GM19397 (cell line): ENCODE results near the gene KDM2B.
"Not testable (repeated sequence)": the region's sequence is repeated elsewhere in the genome, so short reads cannot be mapped to it uniquely, and the experiment has no call there.

ENCODE experiments used
- ATAC-seq: cut with Tn5 transposase; IDR thresholded peaks from one replicate; pipeline ENCODE4 v1.9.1; 2021; ENCODE audit warnings: mild to moderate bottlenecking, moderate library complexity; ENCODE audit not compliant: unreplicated experiment

Gene KDM2B

GRCh38 chr12:121590476-121591143, 9.8 kb upstream of the KDM2B start:
- peak; percentile 46 for ATAC-seq

GRCh38 chr12:121584885-121585284, 4.1 kb upstream of the KDM2B start:
- ATAC-seq = not testable (repeated sequence)

- ATAC-seq = not testable (repeated sequence)
Measured at GRCh38 chr12:121583334-121583661, 2.5 kb upstream of the KDM2B start.

GRCh38 chr12:121582583-121583333, 1.9 kb upstream of the KDM2B start:
- no peak for ATAC-seq

- no peak for ATAC-seq
Measured at GRCh38 chr12:121581686-121582429, 1.0 kb upstream of the KDM2B start.

GRCh38 chr12:121579981-121580868, 598 bp downstream of the KDM2B start:
- no peak for ATAC-seq

GRCh38 chr12:121579190-121579791, 1.5 kb downstream of the KDM2B start:
- no peak for ATAC-seq

- ATAC-seq = no peak
Measured at GRCh38 chr12:121578230-121579189, 2.3 kb downstream of the KDM2B start.

GRCh38 chr12:121577443-121578180, 3.2 kb downstream of the KDM2B start:
- ATAC-seq = no peak

GRCh38 chr12:121576851-121577391, 3.9 kb downstream of the KDM2B start:
- ATAC-seq = no peak

- ATAC-seq = no peak
Measured at GRCh38 chr12:121575952-121576625, 4.7 kb downstream of the KDM2B start.

- ATAC-seq = no peak
Measured at GRCh38 chr12:121575051-121575450, 5.8 kb downstream of the KDM2B start.

- ATAC-seq = no peak
Measured at GRCh38 chr12:121574025-121574424, 6.8 kb downstream of the KDM2B start.

- ATAC-seq = no peak
Measured at GRCh38 chr12:121571920-121572319, 8.9 kb downstream of the KDM2B start.

GRCh38 chr12:121570467-121571283, 10.1 kb downstream of the KDM2B start:
- no peak for ATAC-seq

- ATAC-seq = no peak
Measured at GRCh38 chr12:121568971-121569751, 11.7 kb downstream of the KDM2B start.
